ENCODE data around the gene PODNL1.

DNA sequence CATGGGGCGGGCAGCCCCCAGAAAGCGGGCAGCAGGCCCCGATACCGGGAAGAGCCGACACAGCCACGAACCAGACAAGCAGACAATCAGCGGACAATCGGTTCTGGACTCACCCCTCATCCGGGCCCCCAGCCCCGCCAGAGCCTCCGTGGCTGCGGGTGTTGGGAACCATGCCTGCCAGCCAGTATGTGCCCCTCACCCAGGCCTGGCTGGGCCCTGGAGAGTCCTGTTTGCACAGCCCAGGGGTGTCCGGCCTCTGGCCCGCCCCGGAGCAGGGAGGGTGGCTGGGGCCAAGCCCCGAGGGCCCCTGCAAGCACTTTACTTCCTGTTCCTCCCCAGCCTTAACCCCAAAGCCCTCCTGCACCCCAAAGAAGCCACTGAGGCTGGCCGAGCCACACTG, 7.8 kb downstream of the PODNL1 start:
- no peak for TF ChIP-seq CTCF (IDR thresholded peaks at IDR 0.05; ENCODE audit: borderline replicate concordance, extremely low read depth, low read length, poor library complexity, severe bottlenecking)
- no peak for TF ChIP-seq EZH2 (IDR thresholded peaks at IDR 0.05; ENCODE audit: borderline replicate concordance, low read depth, low read length, severe bottlenecking)

All from DND-41 (cell line).